GM18505 (cell line): ENCODE results near the gene ADARB2.
"Not testable (repeated sequence)": the region's sequence is repeated elsewhere in the genome, so short reads cannot be mapped to it uniquely, and the experiment has no call there.

Experiments used
- ATAC-seq: cut with Tn5 transposase; IDR thresholded peaks from one replicate; pipeline ENCODE4 v1.9.1; 2021; ENCODE audit not compliant: unreplicated experiment
- POLR2A ChIP-seq: IDR thresholded peaks from 4 replicates; pipeline ENCODE4 v1.6.1; 2011; ENCODE audit warnings: borderline replicate concordance; ENCODE audit not compliant: insufficient read depth, insufficient read length; ENCODE audit errors: extremely low read depth

ADARB2 gene

GRCh38 chr10:1359626-1359955, 377.7 kb downstream of the ADARB2 start:
- no peak for ATAC-seq
- TF ChIP-seq POLR2A: no peak

- no peak for ATAC-seq
- TF ChIP-seq POLR2A: no peak
Measured at GRCh38 chr10:1358860-1359625, 378.3 kb downstream of the ADARB2 start.

GRCh38 chr10:1358147-1358546, 379.2 kb downstream of the ADARB2 start:
- no peak for ATAC-seq
- TF ChIP-seq POLR2A: no peak

- no peak for ATAC-seq
- no peak for TF ChIP-seq POLR2A
Measured at GRCh38 chr10:1356349-1356748, 381.0 kb downstream of the ADARB2 start.

- TF ChIP-seq POLR2A: no peak
- ATAC-seq: no peak
Measured at GRCh38 chr10:1354809-1355710, 382.3 kb downstream of the ADARB2 start.

GRCh38 chr10:1352296-1352695, 385.0 kb downstream of the ADARB2 start:
- not testable (repeated sequence) for ATAC-seq

GRCh38 chr10:1348773-1349050, 388.6 kb downstream of the ADARB2 start:
- ATAC-seq: no peak
- TF ChIP-seq POLR2A: no peak

- no peak for ATAC-seq
- no peak for TF ChIP-seq POLR2A
Measured at GRCh38 chr10:1347962-1348772, 389.2 kb downstream of the ADARB2 start.

- no peak for TF ChIP-seq POLR2A
- ATAC-seq: no peak
Measured at GRCh38 chr10:1347525-1347924, 389.8 kb downstream of the ADARB2 start.

- no peak for ATAC-seq
- no peak for TF ChIP-seq POLR2A
Measured at GRCh38 chr10:1346201-1346600, 391.1 kb downstream of the ADARB2 start.

GRCh38 chr10:1345368-1345767, 392.0 kb downstream of the ADARB2 start:
- no peak for TF ChIP-seq POLR2A
- no peak for ATAC-seq

- no peak for ATAC-seq
- no peak for TF ChIP-seq POLR2A
Measured at GRCh38 chr10:1344846-1345245, 392.5 kb downstream of the ADARB2 start.

- ATAC-seq: no peak
- TF ChIP-seq POLR2A: no peak
Measured at GRCh38 chr10:1344408-1344807, 392.9 kb downstream of the ADARB2 start.
